Activated T-helper 1 cell treated with anti-CD3 and anti-CD28 coated beads, Interleukin-12 subunit alpha, Interleukin-12 subunit beta, Interleukin-2, Interleukin-4 antibody, amounts not matched to agents 30 ng/mL and 10 ng/mL and 1 ng/mL, durations not matched to agents 14 hours and 24 hours and 36 hours (primary cell): ENCODE measurements around the gene HYCC2. TPM values are rescaled to one million over a fixed set of nuclear protein-coding genes. Genes with fewer than 3 reads are reported as not detected.

Experiments used
- DNase-seq: peaks from one replicate; pipeline ENCODE4 v3.0.0; 2021; ENCODE audit warnings: low spot score
- H3K27ac Mint-ChIP-seq: one replicate; pipeline ENCODE4 v1.8.0; 2021; ENCODE audit warnings: mild to moderate bottlenecking, mixed read lengths
- H3K27me3 Mint-ChIP-seq: one replicate; pipeline ENCODE4 v1.8.0; 2022; ENCODE audit warnings: mild to moderate bottlenecking, moderate library complexity, mixed read lengths; ENCODE audit not compliant: insufficient read depth
- H3K36me3 Mint-ChIP-seq: one replicate; pipeline ENCODE4 v1.8.0; 2021; ENCODE audit warnings: low read depth, mixed read lengths
- H3K4me1 Mint-ChIP-seq: one replicate; pipeline ENCODE4 v1.8.0; 2021; ENCODE audit warnings: low read depth, mixed read lengths
- H3K4me3 Mint-ChIP-seq: one replicate; pipeline ENCODE4 v1.8.0; 2021; ENCODE audit warnings: mild to moderate bottlenecking, moderate library complexity, mixed read lengths
- H3K9me3 Mint-ChIP-seq: one replicate; pipeline ENCODE4 v1.8.0; 2021; ENCODE audit warnings: mixed read lengths
- intact Hi-C: fragments of 100-400 bp; cut with micrococcal nuclease; formaldehyde crosslinking; loops from one replicate; pipeline ENCODE4 v1.15.1; 2024
- total RNA-seq: library from RNA; stranded (reverse); gene quantifications from 2 replicates; pipeline ENCODE4 v1.2.3, GENCODE V29; 2022

HYCC2 gene
- total RNA-seq, 1 donor from 2014 or later = 26.1 TPM

DNA sequence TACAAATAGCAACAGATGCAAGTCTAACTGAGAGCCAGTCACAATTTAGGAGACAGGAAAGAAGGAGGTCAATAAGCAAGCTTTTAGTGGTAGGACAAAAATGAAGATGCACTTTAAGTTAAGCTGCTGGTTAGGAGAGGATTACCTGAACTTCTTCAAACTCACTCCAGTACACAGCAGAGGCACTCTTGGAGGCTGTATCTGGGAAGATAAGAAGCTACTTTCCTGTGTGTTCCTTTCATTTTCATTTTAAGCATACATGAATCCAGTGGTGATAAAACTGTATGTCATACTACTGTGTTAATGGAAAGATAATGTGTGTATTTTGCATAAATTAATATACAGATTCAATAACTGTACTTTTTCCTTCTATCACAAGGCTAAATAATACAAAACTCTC is 49.6 kb downstream of the HYCC2 start:
- Mint-ChIP-seq H3K4me1 (peaks cover 29% of the 10 kb centered on the region), H3K4me3 (peak overlapping the region; percentile 40), H3K27me3 (no peaks in the 10 kb centered on the region), H3K36me3 (peaks cover 25% of the 10 kb centered on the region), H3K27ac (no peak overlapping the region), H3K9me3 (peaks cover 4% of the 10 kb centered on the region)
- intact Hi-C loops = loop anchor here (2.0 kb wide), 1 partner anchor 47 kb away; no protein-coding TSS in a partner anchor
- DNase-seq = no peak

Other genes with a start within 250 kb of the HYCC2 start
- gene CLK1, start 207.0 kb downstream of the HYCC2 start, total RNA-seq = 91.7 and 99.5 TPM in 2 replicates
- 44.2 TPM in 2 replicates for gene PPIL3, start 182.6 kb downstream of the HYCC2 start, total RNA-seq
- 26.6 and 27.3 TPM in 2 replicates for gene NIF3L1, start 182.3 kb downstream of the HYCC2 start, total RNA-seq
- 63.1 and 63.3 TPM in 2 replicates for gene ORC2, start 108.0 kb downstream of the HYCC2 start, total RNA-seq
- gene NDUFB3, start 330 bp upstream of the HYCC2 start, total RNA-seq = 105 and 121 TPM in 2 replicates
- 457 and 480 TPM in 2 replicates for gene CFLAR, start 44.5 kb upstream of the HYCC2 start, total RNA-seq
- gene CASP10, start 111.5 kb upstream of the HYCC2 start, total RNA-seq = 13.5 and 15.7 TPM in 2 replicates
- gene CASP8, start 188.9 kb upstream of the HYCC2 start, total RNA-seq = 40.5 and 40.6 TPM in 2 replicates